ENCODE measurements around the gene PDLIM1. TPM values are rescaled to one million over a fixed set of nuclear protein-coding genes. Genes with fewer than 3 reads are reported as not detected.
"Not testable (repeated sequence)": the region's sequence is repeated elsewhere in the genome, so short reads cannot be mapped to it uniquely, and the experiment has no call there.

Gene PDLIM1
- total RNA-seq, 4 donors from 2014 or later = 59.5 to 142 (median 79.2) TPM

- Histone ChIP-seq H3K27ac (no peak overlapping the region), H3K36me3 (peaks cover 0 to 90% (median 41%) of the 10 kb centered on the region in 3 donors), H3K4me3 (no peak overlapping the region), H3K27me3 (no peaks in the 10 kb centered on the region), H3K9me3 (no peaks in the 10 kb centered on the region), H3K4me1 (peaks cover 0 to 17% (median 6%) of the 10 kb centered on the region in 3 donors)
- no peak for DNase-seq
- intact Hi-C loops (cut with DNase I) = no loop called here
- no peak for TF ChIP-seq CTCF (IDR thresholded peaks at IDR 0.05)
- TF ChIP-seq POLR2A (IDR thresholded peaks at IDR 0.05) = no peak
- 70 to 83% methylated on average over 2 to 4 of the region's 4 CpGs for WGBS, 2 donors
Observed at GRCh38 chr10:95241533-95241932, 49.3 kb downstream of the PDLIM1 start.

- Histone ChIP-seq H3K4me1 (peaks cover 4 to 22% (median 11%) of the 10 kb centered on the region in 3 donors), H3K27me3 (no peaks in the 10 kb centered on the region), H3K27ac (no peak overlapping the region), H3K36me3 (peaks cover 0 to 90% (median 35%) of the 10 kb centered on the region in 3 donors), H3K4me3 (no peak overlapping the region), H3K9me3 (no peaks in the 10 kb centered on the region)
- TF ChIP-seq CTCF (IDR thresholded peaks at IDR 0.05) (no peak), POLR2A (IDR thresholded peaks at IDR 0.05) (no peak)
- WGBS, 2 donors = 95 to 100% methylated on average over 5 to 6 of the region's 6 CpGs
- intact Hi-C loops (cut with DNase I) = no loop called here
- DNase-seq = no peak
Observed at GRCh38 chr10:95240811-95241210, 50.0 kb downstream of the PDLIM1 start.

- H3K27me3 ChIP-seq; H3K27ac ChIP-seq; H3K9me3 ChIP-seq; intact Hi-C loops (cut with DNase I); DNase-seq; H3K4me3 ChIP-seq: not testable (repeated sequence)
- Histone ChIP-seq H3K4me1 (peaks cover 4 to 25% (median 13%) of the 10 kb centered on the region in 3 donors), H3K36me3 (peaks cover 0 to 90% (median 34%) of the 10 kb centered on the region in 3 donors)
- WGBS, 2 donors = 92 to 93% methylated on average over 3 of the region's 3 CpGs
Observed at GRCh38 chr10:95240096-95240495, 50.7 kb downstream of the PDLIM1 start.

- intact Hi-C loops (cut with DNase I) = no loop called here
- Histone ChIP-seq H3K4me1 (peaks cover 4 to 15% (median 13%) of the 10 kb centered on the region in 3 donors), H3K36me3 (peaks cover 0 to 90% (median 39%) of the 10 kb centered on the region in 3 donors), H3K27ac (no peak overlapping the region), H3K27me3 (no peaks in the 10 kb centered on the region), H3K4me3 (no peak overlapping the region), H3K9me3 (no peaks in the 10 kb centered on the region)
- TF ChIP-seq CTCF (IDR thresholded peaks at IDR 0.05) = no peak
- TF ChIP-seq POLR2A (IDR thresholded peaks at IDR 0.05) = no peak
- 79 to 92% methylated on average over 12 of the region's 12 CpGs for WGBS, 2 donors
- DNase-seq = no peak
Observed at GRCh38 chr10:95237376-95238170, 53.2 kb downstream of the PDLIM1 start.

- H3K27me3 ChIP-seq = no peaks in the 10 kb centered on the region
- TF ChIP-seq POLR2A (IDR thresholded peaks at IDR 0.05) (no peak), CTCF (IDR thresholded peaks at IDR 0.05) (no peak)
- H3K4me1 ChIP-seq = peaks cover 4 to 15% (median 13%) of the 10 kb centered on the region in 3 donors
- WGBS, 2 donors = 43 to 45% methylated on average over 5 to 6 of the region's 6 CpGs
- H3K36me3 ChIP-seq = peaks cover 0 to 80% (median 36%) of the 10 kb centered on the region in 3 donors
- no peaks in the 10 kb centered on the region for H3K9me3 ChIP-seq
- no peak for DNase-seq
- intact Hi-C loops (cut with DNase I) = no loop called here
- peak overlapping the region in 1 of 4 donors; percentile 18 for H3K27ac ChIP-seq
- no peak overlapping the region for H3K4me3 ChIP-seq
Observed at GRCh38 chr10:95236068-95236903, 54.5 kb downstream of the PDLIM1 start.
